Hematopoietic multipotent progenitor cell treated with erythropoietin and hydrocortisone succinate and interleukin-3 and kit ligand, for 15 days (in vitro differentiated cells): ENCODE data around the gene ATF7IP2.
A peak's percentile ranks its signal among the peaks of the same experiment; 100 is the strongest.
"Not testable (repeated sequence)": the region's sequence is repeated elsewhere in the genome, so short reads cannot be mapped to it uniquely, and the experiment has no call there.

ENCODE experiments used
- DNase-seq: peaks from one replicate; pipeline ENCODE4 v3.0.0-alpha.2; 2015; ENCODE audit warnings: low spot score

Gene ATF7IP2

GRCh38 chr16:10452208-10453158, 66.6 kb downstream of the ATF7IP2 start:
- not testable (repeated sequence) for DNase-seq

- no peak for DNase-seq
Observed at GRCh38 chr16:10453159-10453510, 67.3 kb downstream of the ATF7IP2 start.

GRCh38 chr16:10465821-10466220, 80.0 kb downstream of the ATF7IP2 start:
- no peak for DNase-seq

- DNase-seq, result no peak
Observed at GRCh38 chr16:10466313-10466712, 80.5 kb downstream of the ATF7IP2 start.

GRCh38 chr16:10466861-10467260, 81.0 kb downstream of the ATF7IP2 start:
- no peak for DNase-seq

- DNase-seq, result not testable (repeated sequence)
Observed at GRCh38 chr16:10476636-10477035, 90.8 kb downstream of the ATF7IP2 start.

GRCh38 chr16:10480151-10480550, 94.3 kb downstream of the ATF7IP2 start:
- DNase-seq, result no peak

GRCh38 chr16:10485159-10485558, 99.3 kb downstream of the ATF7IP2 start:
- no peak for DNase-seq

GRCh38 chr16:10485698-10486382, 100.0 kb downstream of the ATF7IP2 start:
- DNase-seq, result no peak

GRCh38 chr16:10490141-10490540, 104.3 kb downstream of the ATF7IP2 start:
- no peak for DNase-seq

- DNase-seq, result no peak
Observed at GRCh38 chr16:10493276-10493675, 107.4 kb downstream of the ATF7IP2 start.

GRCh38 chr16:10494343-10495030, 108.6 kb downstream of the ATF7IP2 start:
- no peak for DNase-seq

- DNase-seq, result no peak
Observed at GRCh38 chr16:10495031-10495345, 109.1 kb downstream of the ATF7IP2 start.

- DNase-seq, result peak; percentile 12
Observed at GRCh38 chr16:10497132-10498101, 111.6 kb downstream of the ATF7IP2 start.

GRCh38 chr16:10500582-10500981, 114.7 kb downstream of the ATF7IP2 start:
- no peak for DNase-seq

- peak; percentile 46 for DNase-seq
Observed at GRCh38 chr16:10501016-10501607, 115.3 kb downstream of the ATF7IP2 start.

GRCh38 chr16:10502776-10503175, 116.9 kb downstream of the ATF7IP2 start:
- DNase-seq, result no peak

GRCh38 chr16:10504404-10504885, 118.6 kb downstream of the ATF7IP2 start:
- no peak for DNase-seq

- DNase-seq, result not testable (repeated sequence)
Observed at GRCh38 chr16:10505286-10505685, 119.4 kb downstream of the ATF7IP2 start.

GRCh38 chr16:10509534-10510025, 123.7 kb downstream of the ATF7IP2 start:
- peak; percentile 64 for DNase-seq

- no peak for DNase-seq
Observed at GRCh38 chr16:10510279-10510678, 124.4 kb downstream of the ATF7IP2 start.
